CD4-positive, CD25-positive, alpha-beta regulatory T cell (primary cell): ENCODE results near the gene RPL41. TPM values are rescaled to one million over a fixed set of nuclear protein-coding genes. Genes with fewer than 3 reads are reported as not detected.

Experiments used
- ATAC-seq, 2 donors: fragments of 150-1000 bp; cut with Tn5 transposase; one replicate each; pipeline ENCODE4 v1.10.0; 2021; ENCODE audit warnings: low read depth in 2 of 2, moderate number of reproducible peaks in 2 of 2, moderate library complexity in 1 of 2
- DNase-seq, 3 donors: peaks; one replicate each; pipeline versions ENCODE4 v3.0.0 to v3.0.0-alpha.2; 2012 to 2022; ENCODE audit warnings: mixed read lengths in 1 of 3
- H3K27ac ChIP-seq: one replicate; pipeline ENCODE4 v1.7.0; 2013; ENCODE audit warnings: mild to moderate bottlenecking, low read length; ENCODE audit not compliant: insufficient read depth, poor library complexity, severe bottlenecking
- H3K27me3 ChIP-seq: one replicate; pipeline ENCODE4 v1.7.0; 2013; ENCODE audit warnings: low read length; ENCODE audit not compliant: control insufficient read depth, insufficient read depth
- H3K36me3 ChIP-seq: one replicate; pipeline ENCODE4 v1.7.0; 2013; ENCODE audit warnings: mild to moderate bottlenecking, low read length, moderate library complexity; ENCODE audit not compliant: control insufficient read depth, insufficient read depth
- H3K4me1 ChIP-seq: 2 replicates; pipeline ENCODE4 v1.7.0; 2013; ENCODE audit warnings: mild to moderate bottlenecking, low read length; ENCODE audit not compliant: insufficient read depth, control insufficient read depth, poor library complexity, severe bottlenecking
- H3K4me3 ChIP-seq: one replicate; pipeline ENCODE4 v1.7.0; 2013; ENCODE audit warnings: low read depth, mild to moderate bottlenecking, low read length, moderate library complexity
- H3K9me3 ChIP-seq, 2 experiments: 1 replicate in 1 of 2; 2 replicates in 1 of 2; pipeline ENCODE4 v1.7.0; 2013; ENCODE audit warnings: low read length in 2 of 2, mild to moderate bottlenecking in 1 of 2, moderate library complexity in 1 of 2; ENCODE audit not compliant: control insufficient read depth in 2 of 2
- H3K27ac Mint-ChIP-seq, 3 donors: one replicate each; pipeline ENCODE4 v1.8.0; 2020 to 2022; ENCODE audit warnings: mild to moderate bottlenecking in 3 of 3, mixed read lengths in 3 of 3, moderate library complexity in 2 of 3
- H3K27me3 Mint-ChIP-seq: one replicate; pipeline ENCODE4 v1.8.0; 2022; ENCODE audit warnings: mild to moderate bottlenecking, mixed read lengths
- H3K36me3 Mint-ChIP-seq: one replicate; pipeline ENCODE4 v1.8.0; 2020; ENCODE audit warnings: mixed read lengths
- H3K4me1 Mint-ChIP-seq, 4 donors: one replicate each; pipeline ENCODE4 v1.8.0; 2020 to 2022; ENCODE audit warnings: mixed read lengths in 4 of 4, mild to moderate bottlenecking in 1 of 4
- H3K4me3 Mint-ChIP-seq, 4 donors: one replicate each; pipeline ENCODE4 v1.8.0; 2020 to 2022; ENCODE audit warnings: mild to moderate bottlenecking in 4 of 4, mixed read lengths in 4 of 4, moderate library complexity in 3 of 4
- H3K9me3 Mint-ChIP-seq, 7 donors: one replicate each; pipeline ENCODE4 v1.8.0; 2020 to 2022; ENCODE audit warnings: mixed read lengths in 7 of 7, mild to moderate bottlenecking in 3 of 7, moderate library complexity in 2 of 7
- polyA plus RNA-seq, 4 donors: library from polyadenylated mRNA; unstranded; fragments of 300-500 nt; fragmentation: Illumina TruSeq; gene quantifications; one replicate each; pipeline ENCODE4 v1.2.3, GENCODE V29; 2021
- total RNA-seq: library from RNA; stranded (reverse); gene quantifications from one replicate; pipeline ENCODE4 v1.2.3, GENCODE V29; 2022

Gene RPL41
- total and polyA plus RNA-seq, 5 donors from 2014 or later, result 4,134 to 9,760 (median 8,410) TPM

- Mint-ChIP-seq H3K27ac (peak overlapping the region in 1 of 3 donors; percentile 56), H3K4me3 (no peak overlapping the region)
Measured at GRCh38 chr12:56145217-56145616, 28.8 kb downstream of the RPL41 start.

GRCh38 chr12:56146492-56147460 is 30.3 kb downstream of the RPL41 start:
- Histone ChIP-seq H3K9me3 (no peaks in the 10 kb centered on the region), H3K27me3 (no peaks in the 10 kb centered on the region), H3K4me3 (no peak overlapping the region), H3K27ac (peak overlapping the region; percentile 35), H3K36me3 (peaks cover 37% of the 10 kb centered on the region), H3K4me1 (peaks cover 27% of the 10 kb centered on the region)
- peak overlapping the region in 1 of 3 donors; percentile 26 for H3K27ac Mint-ChIP-seq
- DNase-seq, result no peak
- peak overlapping the region in 2 of 4 donors; percentile 49 to 90 for H3K4me3 Mint-ChIP-seq
- no peak for ATAC-seq
- H3K27me3 Mint-ChIP-seq, result no peaks in the 10 kb centered on the region
- H3K4me1 Mint-ChIP-seq, result peaks cover 9 to 38% (median 29%) of the 10 kb centered on the region in 4 donors
- peaks cover 26% of the 10 kb centered on the region for H3K36me3 Mint-ChIP-seq
- no peaks in the 10 kb centered on the region for H3K9me3 Mint-ChIP-seq

More at GRCh38 chr12:56145217-56145616, 28.8 kb downstream of the RPL41 start:
- DNase-seq (no peak), ATAC-seq (no peak)
- no peaks in the 10 kb centered on the region for H3K27me3 ChIP-seq
- Mint-ChIP-seq H3K36me3 (peaks cover 35% of the 10 kb centered on the region), H3K27me3 (no peaks in the 10 kb centered on the region), H3K4me1 (peaks cover 3 to 33% (median 23%) of the 10 kb centered on the region in 4 donors), H3K9me3 (no peaks in the 10 kb centered on the region)
- no peak overlapping the region for H3K27ac ChIP-seq
- H3K4me3 ChIP-seq, result no peak overlapping the region
- H3K4me1 ChIP-seq, result peaks cover 14% of the 10 kb centered on the region
- no peaks in the 10 kb centered on the region for H3K9me3 ChIP-seq
- peaks cover 51% of the 10 kb centered on the region for H3K36me3 ChIP-seq

GRCh38 chr12:56150563-56150962 is 34.1 kb downstream of the RPL41 start:
- Mint-ChIP-seq H3K27me3 (peaks cover 4% of the 10 kb centered on the region), H3K4me3 (peak overlapping the region; percentile 84 to 95 (median 93)), H3K4me1 (peaks cover 14 to 41% (median 21%) of the 10 kb centered on the region in 4 donors), H3K27ac (peak overlapping the region; percentile 65 to 97 (median 93)), H3K36me3 (no peaks in the 10 kb centered on the region), H3K9me3 (no peaks in the 10 kb centered on the region)
- Histone ChIP-seq H3K4me1 (peaks cover 25% of the 10 kb centered on the region), H3K36me3 (no peaks in the 10 kb centered on the region), H3K9me3 (no peaks in the 10 kb centered on the region), H3K27me3 (no peaks in the 10 kb centered on the region), H3K27ac (peak overlapping the region; percentile 96), H3K4me3 (no peak overlapping the region)
- DNase-seq (no peak), ATAC-seq (no peak)

- Mint-ChIP-seq H3K27me3 (peaks cover 4% of the 10 kb centered on the region), H3K4me3 (peak overlapping the region; percentile 93 to 96 (median 94)), H3K9me3 (no peaks in the 10 kb centered on the region), H3K4me1 (peaks cover 12 to 45% (median 19%) of the 10 kb centered on the region in 4 donors), H3K36me3 (no peaks in the 10 kb centered on the region), H3K27ac (peak overlapping the region; percentile 97 to 100 (median 99))
- Histone ChIP-seq H3K27me3 (no peaks in the 10 kb centered on the region), H3K4me3 (peak overlapping the region; percentile 83), H3K36me3 (no peaks in the 10 kb centered on the region), H3K27ac (peak overlapping the region; percentile 96), H3K9me3 (no peaks in the 10 kb centered on the region), H3K4me1 (peaks cover 25% of the 10 kb centered on the region)
- peak; percentile 49 to 86 (median 73) for DNase-seq
- ATAC-seq, result peak; percentile 64 to 69
Measured at GRCh38 chr12:56151672-56152131, 35.3 kb downstream of the RPL41 start.

- Histone ChIP-seq H3K4me1 (peaks cover 30% of the 10 kb centered on the region), H3K36me3 (no peaks in the 10 kb centered on the region), H3K9me3 (no peaks in the 10 kb centered on the region), H3K4me3 (peak within 1 kb of the TSS; percentile 83), H3K27me3 (no peaks in the 10 kb centered on the region), H3K27ac (peak within 1 kb of the TSS; percentile 96)
- Mint-ChIP-seq H3K4me1 (peaks cover 11 to 46% (median 19%) of the 10 kb centered on the region in 4 donors), H3K27me3 (peaks cover 4% of the 10 kb centered on the region), H3K36me3 (no peaks in the 10 kb centered on the region), H3K4me3 (peak within 1 kb of the TSS; percentile 93 to 96 (median 94)), H3K27ac (peak within 1 kb of the TSS; percentile 97 to 100 (median 99)), H3K9me3 (no peaks in the 10 kb centered on the region)
- peak; percentile 94 for ATAC-seq
- peak; percentile 89 to 97 (median 90) for DNase-seq
Measured at GRCh38 chr12:56152132-56152755, 35.8 kb downstream of the RPL41 start, which contains the start of gene MYL6B. TSS of gene MYL6B (plus strand) at chr12:56152587. CDS start at chr12:56153919, 1,332 bp downstream.

- no peaks in the 10 kb centered on the region for H3K36me3 Mint-ChIP-seq
- Histone ChIP-seq H3K36me3 (no peaks in the 10 kb centered on the region), H3K27me3 (no peaks in the 10 kb centered on the region), H3K9me3 (no peaks in the 10 kb centered on the region), H3K4me3 (peak overlapping the region; percentile 46), H3K4me1 (peaks cover 36% of the 10 kb centered on the region), H3K27ac (peak overlapping the region; percentile 96)
- no peaks in the 10 kb centered on the region for H3K9me3 Mint-ChIP-seq
- H3K4me3 Mint-ChIP-seq, result peak overlapping the region; percentile 93 to 96 (median 94)
- DNase-seq (no peak), ATAC-seq (no peak)
- H3K27ac Mint-ChIP-seq, result peak overlapping the region; percentile 56 to 97 (median 62)
- H3K27me3 Mint-ChIP-seq, result peaks cover 4% of the 10 kb centered on the region
- peaks cover 13 to 52% (median 22%) of the 10 kb centered on the region in 4 donors for H3K4me1 Mint-ChIP-seq
Measured at GRCh38 chr12:56152756-56153677, 36.6 kb downstream of the RPL41 start.

- no peaks in the 10 kb centered on the region for H3K36me3 Mint-ChIP-seq
- H3K27ac Mint-ChIP-seq, result no peak overlapping the region
- H3K4me3 Mint-ChIP-seq, result peak overlapping the region; percentile 82 to 95 (median 93)
- Histone ChIP-seq H3K4me1 (peaks cover 37% of the 10 kb centered on the region), H3K27ac (no peak overlapping the region), H3K9me3 (no peaks in the 10 kb centered on the region), H3K36me3 (no peaks in the 10 kb centered on the region), H3K4me3 (no peak overlapping the region), H3K27me3 (no peaks in the 10 kb centered on the region)
- peaks cover 4% of the 10 kb centered on the region for H3K27me3 Mint-ChIP-seq
- peaks cover 13 to 55% (median 24%) of the 10 kb centered on the region in 4 donors for H3K4me1 Mint-ChIP-seq
- DNase-seq (no peak), ATAC-seq (no peak)
- no peaks in the 10 kb centered on the region for H3K9me3 Mint-ChIP-seq
Measured at GRCh38 chr12:56153678-56154065, 37.2 kb downstream of the RPL41 start.
